SK-N-SH (cell line): ENCODE data around the gene FAM222A.

Source experiments
- FOXJ3 ChIP-seq: sonication (generic); formaldehyde crosslinking; IDR thresholded peaks from 2 replicates; pipeline ENCODE4 v1.5.1; 2020; ENCODE audit warnings: mild to moderate bottlenecking, missing genetic modification reagents
- TF ChIP-seq, protein P1 (sequence below): IDR thresholded peaks from 2 replicates; pipeline ENCODE4; 2012

DNA sequence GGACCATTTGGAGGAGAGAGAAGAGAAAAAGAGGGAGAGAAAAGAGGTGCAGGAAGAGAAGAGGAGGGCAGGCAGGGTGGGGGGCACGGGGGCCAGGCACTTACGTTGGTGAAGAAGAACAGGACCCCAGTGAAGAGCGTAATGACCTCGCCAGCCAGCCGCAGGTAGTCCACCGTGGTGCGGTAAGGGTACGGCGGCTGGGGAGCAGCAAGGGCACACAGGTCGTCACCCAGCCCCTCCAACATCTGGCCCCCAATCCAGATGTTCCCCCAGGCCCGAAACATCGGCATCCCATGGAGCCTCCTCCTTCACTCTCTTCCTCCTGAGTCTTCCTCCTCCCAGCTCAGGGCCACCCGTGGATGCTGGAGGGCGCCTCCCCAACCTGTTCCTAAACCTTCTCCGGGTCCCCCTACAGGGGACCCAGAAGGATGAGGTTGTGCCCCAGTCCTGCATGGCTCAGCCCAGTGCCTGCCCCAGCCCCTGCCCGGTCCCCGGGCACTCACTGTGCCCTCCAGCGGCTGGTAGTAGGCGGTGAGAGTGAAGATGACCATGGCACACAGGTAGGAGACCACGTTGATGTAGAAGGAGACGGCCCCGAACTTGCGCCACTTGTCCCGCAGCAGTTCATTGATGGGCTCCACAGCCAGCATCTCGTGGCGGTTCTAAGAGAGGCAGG is 80.3 kb downstream of the FAM222A start:
- no peak for TF ChIP-seq FOXJ3 (CRISPR knock-in tag)
- TF ChIP-seq, protein P1, sequence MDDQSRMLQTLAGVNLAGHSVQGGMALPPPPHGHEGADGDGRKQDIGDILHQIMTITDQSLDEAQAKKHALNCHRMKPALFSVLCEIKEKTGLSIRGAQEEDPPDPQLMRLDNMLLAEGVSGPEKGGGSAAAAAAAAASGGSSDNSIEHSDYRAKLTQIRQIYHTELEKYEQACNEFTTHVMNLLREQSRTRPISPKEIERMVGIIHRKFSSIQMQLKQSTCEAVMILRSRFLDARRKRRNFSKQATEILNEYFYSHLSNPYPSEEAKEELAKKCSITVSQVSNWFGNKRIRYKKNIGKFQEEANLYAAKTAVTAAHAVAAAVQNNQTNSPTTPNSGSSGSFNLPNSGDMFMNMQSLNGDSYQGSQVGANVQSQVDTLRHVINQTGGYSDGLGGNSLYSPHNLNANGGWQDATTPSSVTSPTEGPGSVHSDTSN, result no peak
